ENCODE data around the gene SEPTIN7.

DNA sequence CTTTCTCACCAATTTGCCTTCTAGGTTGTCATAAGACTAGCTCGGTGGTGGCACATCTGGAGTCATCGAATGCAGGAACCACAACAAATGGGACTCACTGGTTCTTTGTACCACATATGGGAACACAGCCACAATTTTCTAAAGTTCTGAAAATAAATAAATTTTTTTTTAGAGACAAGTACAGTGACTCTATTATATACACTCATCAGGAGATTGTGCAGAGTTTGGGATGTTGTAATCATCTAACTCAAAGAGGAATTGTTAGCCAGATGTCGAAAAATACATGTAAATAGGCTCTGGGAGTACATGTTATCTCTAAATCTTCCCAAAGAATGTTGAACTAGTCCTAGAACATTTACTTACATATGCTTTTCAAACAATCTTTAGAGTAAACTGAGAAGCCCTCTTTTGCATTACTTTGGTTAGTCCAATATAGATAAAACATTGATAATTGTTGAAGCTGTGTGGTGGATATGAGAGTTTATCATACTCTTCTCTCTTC lies 19.6 kb upstream of the SEPTIN7 start:
- no peak for TF ChIP-seq POLR2A (IDR thresholded peaks at IDR 0.05)
- no peak for TF ChIP-seq CTCF (IDR thresholded peaks at IDR 0.05)

Measured in stomach (tissue), 4 donors.